ENCODE results near the gene TMEM156.
"Not testable (repeated sequence)": the region's sequence is repeated elsewhere in the genome, so short reads cannot be mapped to it uniquely, and the experiment has no call there.

TMEM156 gene

DNA sequence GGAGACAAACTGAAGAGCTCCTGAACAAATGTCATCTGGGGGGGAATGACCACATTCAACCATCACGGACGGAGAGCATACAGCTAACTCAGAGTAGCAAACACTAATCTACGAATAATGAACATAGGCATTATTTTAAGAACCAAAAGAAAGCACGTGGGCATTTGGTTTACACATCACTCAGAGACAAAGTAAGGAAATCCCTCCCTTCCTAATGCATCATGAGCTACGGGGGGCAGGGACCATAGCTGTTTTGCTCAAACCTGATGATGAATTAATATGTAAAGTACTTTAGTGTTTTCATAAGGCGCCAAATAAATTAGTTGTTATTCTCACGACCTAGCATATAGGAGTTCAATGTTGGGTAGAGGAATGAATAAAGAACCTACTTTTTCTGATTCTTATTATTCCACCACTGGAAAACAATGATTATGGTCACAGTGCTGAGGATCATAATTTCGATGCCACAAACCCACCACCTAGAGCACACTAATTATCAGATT is 11.7 kb upstream of the TMEM156 start:
- DNase-seq (ENCODE audit: low read depth in 2 of 2), result no peak

DNA sequence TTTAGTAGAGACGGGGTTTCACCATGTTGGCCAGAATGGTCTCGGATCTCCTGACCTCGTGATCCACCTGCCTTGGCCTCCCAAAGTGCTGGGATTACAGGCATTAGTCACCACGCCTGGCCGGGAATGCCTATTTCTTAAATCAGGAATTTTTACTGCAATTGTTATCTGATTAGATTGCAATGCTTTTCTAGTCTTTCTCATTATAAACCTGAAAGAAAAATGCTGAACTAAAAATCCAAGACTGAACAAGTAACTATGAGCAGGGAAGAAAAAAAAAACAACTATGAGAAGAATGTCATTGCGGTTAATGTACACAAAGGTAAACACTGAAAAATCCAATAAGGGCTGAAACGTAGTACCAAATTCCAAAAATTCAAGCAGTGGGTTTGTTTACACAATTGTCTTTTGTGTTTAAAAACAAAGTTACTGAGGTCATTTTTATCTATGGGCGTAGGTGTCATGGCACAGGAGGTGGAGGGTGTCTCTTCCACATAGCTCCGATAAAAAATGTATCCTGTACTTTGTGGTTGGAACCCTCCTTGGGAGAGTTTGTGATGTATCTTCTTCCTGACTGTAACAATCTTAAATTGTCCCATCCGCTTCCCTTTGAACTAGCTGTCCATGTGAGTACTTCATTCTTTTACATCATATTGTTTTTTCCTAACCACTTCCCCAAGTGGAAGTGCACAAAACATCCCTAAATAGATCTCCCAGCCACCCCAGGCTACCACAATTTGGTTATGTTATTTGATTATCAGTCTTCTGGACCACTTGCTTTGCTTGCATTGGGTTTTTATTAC is 11.1 kb upstream of the TMEM156 start:
- DNase-seq (ENCODE audit: low read depth in 2 of 2), result no peak

DNA sequence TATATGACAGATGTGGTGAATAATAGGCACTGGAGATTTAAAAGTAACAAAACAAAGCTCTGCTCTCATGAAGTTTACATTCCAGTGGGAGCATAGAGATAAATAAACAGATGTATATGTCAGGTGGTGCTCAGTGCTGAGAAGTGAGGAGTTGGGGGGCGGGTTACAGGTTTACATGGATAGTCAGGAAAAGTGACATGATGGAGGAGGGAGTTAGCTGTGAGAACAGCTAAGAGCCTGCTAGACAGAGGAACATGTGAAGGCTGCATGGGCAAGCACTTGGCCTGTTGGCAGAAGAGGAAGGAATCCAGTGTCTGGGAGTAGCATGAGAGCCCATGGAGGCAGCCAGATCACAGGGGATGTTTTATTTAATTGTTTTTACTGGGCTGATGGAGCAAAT is 10.2 kb upstream of the TMEM156 start:
- no peak for DNase-seq (ENCODE audit: low read depth in 2 of 2)

DNA sequence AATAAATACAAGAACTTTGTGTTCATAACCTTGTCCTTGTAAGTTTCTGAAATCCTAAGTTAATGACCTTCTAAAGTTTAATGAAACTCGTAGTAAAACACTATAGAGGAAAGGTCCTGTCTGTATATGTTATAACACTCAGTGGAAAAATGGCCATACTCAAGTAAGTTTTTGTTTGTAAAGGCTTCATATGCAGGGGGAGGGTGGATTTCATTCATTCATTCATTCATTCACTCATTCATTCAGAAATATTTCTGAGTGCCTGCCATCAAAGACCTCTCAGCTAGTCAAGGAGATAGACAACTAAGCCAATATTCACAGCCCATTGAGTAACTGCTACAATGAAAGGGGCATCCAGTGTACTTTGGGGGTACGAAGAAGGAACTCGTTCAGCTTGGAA is 6.9 kb upstream of the TMEM156 start:
- no peak for DNase-seq (ENCODE audit: low read depth in 2 of 2)

DNA sequence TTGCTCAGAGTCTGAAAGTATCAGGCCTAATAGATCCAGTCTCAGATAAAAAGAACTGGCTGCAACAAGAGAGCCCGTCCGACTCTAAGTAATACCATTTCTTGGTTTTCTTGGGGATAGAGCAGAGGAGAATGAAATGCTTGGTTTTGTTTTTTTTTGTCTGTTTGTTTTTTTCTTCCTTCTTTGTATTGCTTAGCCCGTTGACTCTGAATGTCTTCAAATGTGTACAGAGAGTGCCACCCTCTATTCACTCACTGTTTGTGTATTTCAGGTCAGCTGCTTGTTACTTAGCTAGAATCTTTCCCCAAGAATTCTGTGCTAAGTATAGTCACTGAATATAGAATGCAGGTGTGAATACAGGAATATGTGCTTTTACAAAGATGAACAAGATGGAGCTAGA is 5.7 kb upstream of the TMEM156 start:
- DNase-seq (ENCODE audit: low read depth in 2 of 2), result no peak

DNA sequence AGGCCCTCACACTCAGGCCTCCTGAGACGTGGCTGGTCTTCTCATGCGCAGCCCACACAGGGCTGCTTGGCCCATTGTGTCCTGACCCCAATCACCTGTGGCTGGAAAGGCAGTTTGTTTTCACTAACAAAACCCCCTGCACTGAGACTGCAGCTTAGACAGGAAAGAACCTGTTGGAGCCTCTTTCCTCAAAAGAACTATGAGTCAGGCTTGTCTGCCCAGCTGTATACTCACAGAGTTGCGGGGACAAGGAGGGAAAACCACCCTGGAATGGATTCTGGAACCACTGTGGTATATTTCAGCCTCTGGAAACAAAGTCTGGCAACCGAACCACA is 5.2 kb upstream of the TMEM156 start:
- no peak for DNase-seq (ENCODE audit: low read depth in 2 of 2)

DNA sequence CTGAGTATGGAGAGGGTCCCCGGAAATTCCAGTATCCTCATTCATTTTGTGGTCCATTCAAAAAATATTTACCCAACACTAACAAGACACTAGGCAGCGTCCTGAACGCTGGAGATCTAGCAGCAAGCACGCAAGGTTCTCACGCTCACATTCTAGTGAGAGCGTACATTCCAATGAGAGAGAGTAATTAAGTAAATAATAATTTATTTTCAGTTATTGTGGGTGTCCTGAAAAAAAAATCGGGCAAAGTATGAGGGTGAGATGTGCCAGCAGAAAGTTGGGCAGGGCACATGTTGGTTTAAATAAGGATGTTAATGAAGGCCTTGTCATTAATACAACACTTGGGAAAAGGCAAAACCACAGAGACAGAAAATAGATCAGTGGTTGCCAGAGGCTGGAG is 4.0 kb upstream of the TMEM156 start:
- no peak for DNase-seq (ENCODE audit: low read depth in 2 of 2)

DNA sequence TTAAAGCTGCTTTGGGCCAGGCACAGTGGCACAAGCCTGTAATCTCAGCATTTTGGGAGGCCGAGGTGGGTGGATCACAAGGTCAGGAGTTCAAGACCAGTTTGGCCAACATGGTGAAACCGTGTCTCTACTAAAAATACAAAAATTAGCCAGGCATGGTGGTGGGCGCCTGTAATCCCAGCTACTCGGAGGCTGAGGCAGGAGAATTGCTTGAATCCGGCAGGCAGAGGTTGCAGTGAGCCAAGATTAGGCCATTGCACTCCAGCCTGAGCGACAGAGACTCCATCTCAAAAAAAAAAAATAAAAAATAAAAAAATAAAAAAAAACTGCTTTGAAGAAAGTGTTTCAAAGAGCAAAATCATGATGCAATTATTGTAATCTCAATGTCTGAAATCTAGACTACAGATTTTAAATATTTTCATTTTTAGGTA is 604 bp downstream of the TMEM156 start:
- DNase-seq (ENCODE audit: low read depth in 2 of 2), result not testable (repeated sequence)

DNA sequence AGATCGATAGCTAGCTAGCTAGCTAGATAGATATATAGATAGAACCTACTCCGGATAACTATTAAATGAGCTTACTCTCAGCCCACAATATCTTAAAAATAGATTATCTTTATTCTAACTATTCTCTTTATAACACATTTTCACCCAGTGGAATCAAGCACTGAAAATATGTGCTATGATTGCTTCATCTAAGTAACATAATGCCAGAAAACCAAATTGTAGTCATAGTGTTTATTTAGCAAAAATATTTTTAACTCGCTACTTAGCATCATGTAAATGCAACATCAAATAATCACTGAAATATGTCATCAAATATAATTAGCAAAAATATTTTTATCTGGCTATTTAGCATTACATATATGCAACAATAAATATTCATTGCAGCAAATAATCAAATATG is 1.5 kb downstream of the TMEM156 start:
- DNase-seq (ENCODE audit: low read depth in 2 of 2), result no peak

DNA sequence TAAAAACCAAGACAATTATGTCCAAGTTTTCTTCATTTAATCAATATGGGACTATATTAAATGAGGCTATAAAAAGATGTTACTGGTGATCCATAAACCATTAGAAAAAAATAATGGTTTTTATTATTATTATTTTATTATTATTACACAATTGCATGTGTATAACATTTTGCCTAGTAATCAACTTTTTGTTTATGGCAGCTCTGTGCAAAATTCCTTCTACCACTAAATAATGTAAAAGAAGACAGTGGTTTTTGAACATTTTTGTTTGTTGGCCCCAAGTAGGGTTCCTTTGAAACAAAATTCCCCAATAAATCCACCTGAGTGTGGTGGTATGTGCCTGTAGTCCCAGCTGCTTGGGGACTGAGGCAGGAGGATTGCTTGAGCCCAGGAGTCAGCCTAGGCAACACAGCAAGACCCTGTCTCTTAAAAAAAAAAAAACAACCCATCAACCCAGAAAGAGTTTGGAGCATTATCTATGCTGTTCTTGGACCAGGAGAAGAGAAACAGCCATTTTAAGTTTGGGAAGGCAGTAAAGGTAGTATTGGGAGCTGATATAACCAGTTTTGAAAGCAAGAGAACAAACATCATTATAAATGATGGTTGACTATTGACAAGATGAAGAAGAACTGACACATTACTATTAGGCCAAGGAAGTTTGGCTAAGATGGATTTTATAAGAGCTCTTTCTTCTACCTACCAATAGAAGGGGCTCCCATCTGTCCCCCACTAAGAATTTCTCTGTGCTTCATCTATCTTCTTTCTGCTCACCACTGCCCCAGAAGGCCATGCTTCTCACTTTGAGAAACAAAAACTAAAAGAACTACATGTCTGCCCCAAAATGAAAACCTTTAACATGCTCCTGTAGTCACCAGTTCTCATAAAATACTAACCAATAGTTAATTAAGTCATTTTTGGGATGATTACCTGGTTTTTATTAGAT is 2.2 kb downstream of the TMEM156 start:
- no peak for DNase-seq (ENCODE audit: low read depth in 2 of 2)

DNA sequence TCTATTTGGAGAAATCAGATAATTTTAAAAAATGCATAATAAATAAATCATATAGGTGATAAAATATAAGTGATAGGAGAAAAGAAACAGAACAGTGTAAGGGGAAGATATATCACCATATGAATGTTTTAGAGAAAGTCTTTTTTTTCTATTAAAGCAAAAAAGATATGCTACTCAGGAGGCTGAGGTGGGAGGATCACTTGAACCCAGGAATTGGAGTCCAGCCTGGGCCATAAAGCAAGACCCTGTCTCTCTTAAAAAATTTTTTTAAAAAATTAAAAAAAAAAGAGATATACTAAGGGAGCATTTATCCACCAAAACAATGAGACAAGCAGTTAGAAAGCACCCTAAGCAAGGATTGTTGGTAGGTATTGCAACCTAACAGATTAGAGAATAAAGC is 6.1 kb downstream of the TMEM156 start:
- no peak for DNase-seq (ENCODE audit: low read depth in 2 of 2)

DNA sequence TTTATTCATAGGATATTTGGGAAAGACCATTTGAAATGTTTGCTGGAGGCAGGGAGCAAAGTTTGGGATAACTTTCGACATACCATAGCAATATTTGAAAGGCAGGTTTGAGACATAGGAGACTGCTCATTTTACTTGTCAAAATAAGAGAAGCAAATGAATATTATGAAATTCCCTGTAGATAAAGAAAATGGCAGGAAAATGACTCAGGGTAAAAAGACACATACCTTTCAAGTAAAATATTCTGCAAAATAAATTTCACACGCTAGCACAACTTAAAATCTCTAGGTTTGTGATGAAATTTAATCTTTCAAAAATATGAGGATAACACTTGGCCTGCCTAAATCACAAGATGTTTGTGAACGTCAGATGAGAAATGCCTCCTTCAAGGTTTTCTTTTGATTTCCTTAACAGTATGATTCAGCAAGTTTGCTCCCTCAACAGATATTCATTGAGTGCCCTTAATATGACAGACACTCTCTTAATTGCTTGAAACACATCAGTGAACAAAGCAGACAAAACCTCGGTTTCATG is 6.6 kb downstream of the TMEM156 start:
- no peak for DNase-seq (ENCODE audit: low read depth in 2 of 2)

DNA sequence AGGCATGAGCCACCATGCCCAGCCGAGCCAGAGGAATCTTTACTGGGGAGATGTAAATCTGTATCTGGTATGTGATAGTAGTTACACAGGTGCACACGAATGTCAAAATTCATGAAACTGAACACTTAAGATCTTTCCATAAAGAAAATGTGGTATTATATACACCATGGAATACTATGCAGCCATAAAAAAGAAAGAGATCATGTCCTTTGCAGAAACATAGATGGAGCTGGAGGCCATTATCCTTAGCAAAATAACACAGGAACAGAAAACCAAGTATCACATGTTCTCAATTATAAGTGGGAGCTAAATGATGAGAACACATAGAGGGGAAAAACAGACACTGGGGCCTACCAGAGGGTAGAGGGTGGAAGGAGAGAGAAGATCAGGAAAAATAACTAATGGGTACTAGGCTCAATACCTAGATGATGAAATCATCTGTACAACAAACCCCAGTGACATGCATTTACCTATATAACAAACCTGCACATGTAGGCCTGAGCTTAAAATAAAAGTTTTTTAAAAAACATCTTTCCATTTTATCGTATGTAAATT is 7.8 kb downstream of the TMEM156 start:
- DNase-seq (ENCODE audit: low read depth in 2 of 2), result no peak

DNA sequence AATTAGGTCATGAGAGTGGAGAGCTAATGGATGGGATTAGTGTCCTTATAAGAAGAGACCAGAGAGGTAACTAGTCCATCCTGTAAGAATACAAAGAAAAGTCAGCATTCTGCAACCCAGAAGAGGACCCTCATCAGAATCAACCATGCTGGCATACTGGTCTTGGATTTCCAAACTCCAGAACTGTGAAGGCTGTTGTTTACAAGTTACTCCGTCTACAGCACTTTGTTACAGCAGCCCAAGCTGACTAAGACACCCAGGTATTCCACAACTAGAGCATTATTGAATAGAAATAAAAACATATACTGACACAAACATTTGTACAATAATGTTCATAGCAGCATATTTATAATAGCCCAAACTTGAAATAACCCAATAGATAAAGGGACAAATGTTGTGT is 9.2 kb downstream of the TMEM156 start:
- no peak for DNase-seq (ENCODE audit: low read depth in 2 of 2)

DNA sequence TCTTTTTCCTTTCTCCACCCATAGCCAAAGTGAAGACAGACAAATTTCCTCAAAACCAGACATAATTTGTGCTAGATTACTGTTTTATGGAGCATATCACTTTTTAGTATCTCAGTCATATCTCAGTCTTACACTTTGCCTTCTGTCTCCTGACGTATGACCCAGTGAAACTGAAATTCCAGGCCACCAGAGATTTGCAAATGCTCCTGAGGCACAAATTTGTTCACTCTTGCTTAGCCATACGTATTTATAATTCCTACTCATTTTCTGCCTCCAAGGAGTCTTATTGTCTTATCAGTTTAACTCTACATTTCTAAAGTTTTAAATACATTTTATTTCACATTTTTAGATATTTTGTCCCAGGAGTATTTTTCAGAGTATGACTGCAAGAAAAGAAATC is 10.0 kb downstream of the TMEM156 start:
- no peak for DNase-seq (ENCODE audit: low read depth in 2 of 2)

DNA sequence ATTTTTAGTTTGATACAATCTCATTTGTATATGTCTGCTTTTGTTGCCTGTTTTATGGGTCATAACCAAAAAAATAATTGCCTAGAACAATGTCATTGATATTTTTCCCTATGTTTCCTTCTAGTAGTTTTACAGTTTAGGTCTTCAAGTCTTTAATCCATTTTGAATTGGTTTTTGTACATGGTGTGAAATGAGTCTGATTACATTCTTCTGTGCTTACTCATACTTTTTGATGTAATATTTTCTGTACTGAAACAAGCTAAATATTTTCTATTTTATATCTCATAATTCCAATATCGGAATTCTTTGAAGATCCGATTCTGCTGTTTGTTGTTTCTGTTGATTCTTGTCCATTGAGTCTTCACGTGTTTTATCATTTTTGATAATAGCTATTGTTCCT is 10.6 kb downstream of the TMEM156 start:
- DNase-seq (ENCODE audit: low read depth in 2 of 2), result no peak

DNA sequence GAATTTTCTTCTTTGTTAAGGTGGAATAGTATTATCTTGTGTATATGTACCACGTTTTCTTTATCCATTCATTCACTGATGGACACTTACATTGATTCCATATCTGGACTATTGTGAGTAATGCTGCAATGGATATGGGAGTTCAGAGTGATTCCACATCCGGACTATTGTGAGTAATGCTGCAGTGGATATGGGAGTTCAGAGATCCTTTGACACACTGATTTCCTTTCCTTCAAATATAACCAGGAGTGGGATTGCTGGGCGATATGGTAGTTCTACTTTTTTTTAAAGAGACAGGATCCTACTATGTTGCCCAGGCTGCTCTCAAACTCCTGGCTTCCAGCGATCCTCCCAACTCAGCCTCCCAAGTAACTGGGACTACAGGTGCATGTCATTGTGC is 12.1 kb downstream of the TMEM156 start:
- no peak for DNase-seq (ENCODE audit: low read depth in 2 of 2)

DNA sequence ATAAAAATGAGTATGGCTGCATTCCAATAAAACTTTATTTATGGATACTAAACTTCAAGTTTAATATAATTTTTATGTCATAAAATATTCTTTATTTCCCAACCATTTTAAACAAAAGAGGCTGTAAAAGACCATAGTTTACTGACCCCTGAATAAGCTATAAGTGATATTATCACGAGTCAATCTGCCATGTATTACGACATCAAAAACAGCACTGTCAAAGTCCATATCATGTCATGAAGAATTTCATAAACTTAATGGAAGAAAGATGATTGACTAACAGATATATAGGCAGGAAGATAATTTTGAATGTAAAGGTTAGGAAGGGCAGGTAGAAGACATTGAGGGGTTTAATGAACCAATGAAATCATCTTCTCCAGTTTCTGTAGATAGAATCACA is 18.2 kb downstream of the TMEM156 start:
- DNase-seq (ENCODE audit: low read depth in 2 of 2), result no peak

DNA sequence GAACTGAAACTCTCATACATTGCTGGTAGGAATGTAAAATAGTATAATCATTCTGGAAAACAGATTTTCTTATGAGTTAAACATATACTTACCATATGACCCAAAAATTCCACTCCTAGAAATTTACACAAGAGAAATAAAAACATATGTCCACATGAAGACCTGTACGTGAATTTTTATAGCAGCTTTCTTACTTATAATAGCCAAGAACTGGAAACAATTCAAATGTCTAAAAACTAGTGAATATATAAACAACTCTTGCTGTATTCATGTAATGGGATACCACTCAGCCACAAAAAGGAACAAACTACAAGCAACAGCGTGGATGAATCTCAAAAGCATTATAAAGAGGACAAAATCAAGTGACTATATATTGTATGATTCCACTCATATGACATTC is 27.5 kb downstream of the TMEM156 start:
- DNase-seq (ENCODE audit: low read depth in 2 of 2), result no peak

DNA sequence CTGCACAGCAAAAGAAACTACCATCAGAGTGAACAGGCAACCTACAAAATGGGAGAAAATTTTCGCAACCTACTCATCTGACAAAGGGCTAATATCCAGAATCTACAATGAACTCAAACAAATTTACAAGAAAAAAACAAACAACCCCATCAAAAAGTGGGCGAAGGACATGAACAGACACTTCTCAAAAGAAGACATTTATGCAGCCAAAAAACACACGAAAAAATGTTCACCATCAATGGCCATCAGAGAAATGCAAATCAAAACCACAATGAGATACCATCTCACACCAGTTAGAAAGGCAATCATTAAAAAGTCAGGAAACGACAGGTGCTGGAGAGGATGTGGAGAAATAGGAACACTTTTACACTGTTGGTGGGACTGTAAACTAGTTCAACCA is 30.2 kb downstream of the TMEM156 start:
- DNase-seq (ENCODE audit: low read depth in 2 of 2), result not testable (repeated sequence)

DNA sequence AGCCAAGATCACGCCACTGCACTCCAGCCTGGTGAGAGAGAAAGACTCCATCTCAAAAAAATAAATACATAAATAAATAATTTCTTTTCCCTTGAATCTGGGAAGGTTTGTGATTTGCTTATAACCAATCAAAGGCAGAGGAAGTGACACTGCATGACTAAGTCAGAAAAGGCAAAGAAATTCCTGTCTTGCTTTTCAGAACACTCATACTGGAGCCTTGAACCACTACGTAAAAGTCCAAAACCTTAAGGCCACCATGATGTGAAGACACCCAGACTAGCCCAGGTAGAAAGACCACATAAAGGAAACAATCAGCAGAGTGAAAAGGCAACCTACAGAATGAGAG is 36.6 kb downstream of the TMEM156 start:
- no peak for DNase-seq (ENCODE audit: low read depth in 2 of 2)

DNA sequence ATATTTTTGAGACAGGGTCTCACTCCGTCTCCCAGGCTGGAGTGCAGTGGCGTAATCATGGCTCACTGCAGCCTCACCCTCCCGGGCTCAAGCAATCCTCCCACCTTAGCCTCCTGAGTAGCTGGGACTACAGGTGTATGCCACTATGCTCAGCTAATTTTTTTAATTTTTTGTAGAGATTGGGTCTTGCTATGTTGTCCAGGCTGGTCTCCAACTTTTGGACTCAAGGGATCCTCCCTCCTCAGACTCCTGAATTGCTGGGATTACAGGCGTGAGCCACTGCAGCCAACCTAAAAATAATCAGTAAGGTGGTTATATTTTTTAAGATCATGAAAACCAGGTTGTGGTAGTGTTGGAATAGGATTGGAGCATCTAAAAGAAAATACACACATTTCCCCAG is 38.1 kb downstream of the TMEM156 start:
- no peak for DNase-seq (ENCODE audit: low read depth in 2 of 2)

All from fibroblast of skin of left quadriceps (primary cell).